GM23338 (cell line): Measurements from ENCODE around the gene ARHGAP32. TPM values are rescaled to one million over a fixed set of nuclear protein-coding genes. Genes with fewer than 3 reads are reported as not detected.

Experiments used
- ATAC-seq: fragments of 200-7000 bp; cut with Tn5 transposase; 3 replicates; pipeline ENCODE4 v1.9.1; 2020
- DNase-seq: peaks from one replicate; pipeline ENCODE4 v3.0.0-alpha.2; 2015; ENCODE audit warnings: low spot score
- H2AFZ ChIP-seq: fragments of 200-600 bp; sonication (generic); 2 replicates; pipeline ENCODE4 v1.8.0; 2016; ENCODE audit warnings: antibody characterized with exemption, mild to moderate bottlenecking, moderate library complexity
- H3F3A ChIP-seq: fragments of 200-600 bp; sonication (generic); replicated peaks from 2 replicates; pipeline ENCODE4 v1.8.0; 2017; ENCODE audit warnings: antibody characterized with exemption, mixed run types, low read depth
- H3K27ac ChIP-seq: fragments of 200-600 bp; sonication (generic); 2 replicates; pipeline ENCODE4 v1.6.1; 2016; ENCODE audit warnings: low read depth
- H3K27me3 ChIP-seq: fragments of 200-600 bp; sonication (generic); 2 replicates; pipeline ENCODE4 v1.8.0; 2016; ENCODE audit warnings: mild to moderate bottlenecking, mixed run types, moderate library complexity; ENCODE audit not compliant: insufficient read depth
- H3K36me3 ChIP-seq: fragments of 200-600 bp; sonication (generic); 2 replicates; pipeline ENCODE4 v1.8.0; 2016; ENCODE audit warnings: mild to moderate bottlenecking; ENCODE audit not compliant: insufficient read depth
- H3K4me1 ChIP-seq: fragments of 200-600 bp; sonication (generic); 2 replicates; pipeline ENCODE4 v1.8.0; 2016; ENCODE audit warnings: mild to moderate bottlenecking, moderate library complexity; ENCODE audit not compliant: insufficient read depth
- H3K4me2 ChIP-seq: fragments of 200-600 bp; sonication (generic); 2 replicates; pipeline ENCODE4 v1.7.1; 2017; ENCODE audit warnings: mixed run types
- H3K4me3 ChIP-seq: fragments of 200-600 bp; sonication (generic); 2 replicates; pipeline ENCODE4 v1.6.1; 2016; ENCODE audit warnings: mixed run types
- H3K79me2 ChIP-seq: fragments of 200-600 bp; sonication (generic); replicated peaks from 2 replicates; pipeline ENCODE4 v1.8.0; 2017; ENCODE audit warnings: mild to moderate bottlenecking; ENCODE audit not compliant: insufficient read depth
- H3K9me2 ChIP-seq: fragments of 200-600 bp; sonication (generic); 2 replicates; pipeline ENCODE4 v1.8.0; 2017; ENCODE audit not compliant: insufficient read depth
- H4K20me1 ChIP-seq: fragments of 200-600 bp; sonication (generic); replicated peaks from 2 replicates; pipeline ENCODE4 v1.8.0; 2017; ENCODE audit warnings: mild to moderate bottlenecking; ENCODE audit not compliant: insufficient read depth
- H3K27ac Mint-ChIP-seq: 2 replicates; pipeline ENCODE4 v1.8.0; 2020; ENCODE audit warnings: inconsistent platforms, mild to moderate bottlenecking, moderate library complexity, mixed read lengths
- H3K27me3 Mint-ChIP-seq: 3 replicates; pipeline ENCODE4 v1.8.0; 2022; ENCODE audit warnings: low read depth, mild to moderate bottlenecking, moderate library complexity, mixed read lengths, inconsistent platforms; ENCODE audit not compliant: insufficient read depth, poor library complexity
- H3K36me3 Mint-ChIP-seq: 3 replicates; pipeline ENCODE4 v1.8.0; 2021; ENCODE audit warnings: low read depth, mild to moderate bottlenecking, inconsistent platforms, moderate library complexity, mixed read lengths
- H3K4me1 Mint-ChIP-seq: 3 replicates; pipeline ENCODE4 v1.8.0; 2020; ENCODE audit warnings: mild to moderate bottlenecking, inconsistent platforms, mixed read lengths
- H3K4me3 Mint-ChIP-seq: 3 replicates; pipeline ENCODE4 v1.8.0; 2021; ENCODE audit warnings: moderate library complexity, mild to moderate bottlenecking, inconsistent platforms, mixed read lengths
- H3K9me3 Mint-ChIP-seq: 3 replicates; pipeline ENCODE4 v1.8.0; 2020; ENCODE audit warnings: moderate library complexity, mild to moderate bottlenecking, inconsistent platforms, mixed read lengths
- CREB1 ChIP-seq: fragments of 250-450 bp; sonication (Bioruptor Pico); IDR thresholded peaks from 2 replicates; pipeline ENCODE4 v1.5.0; 2020; ENCODE audit warnings: low read depth, mild to moderate bottlenecking, moderate library complexity
- CTCF ChIP-seq, 2 experiments: fragments of 200-600 bp in 1 of 2; sonication (generic) in 1 of 2; conservative IDR thresholded peaks; 2 replicates each; pipeline versions ENCODE4 v1.5.1 to v1.6.1; 2016 to 2017; ENCODE audit warnings: antibody characterized with exemption in 2 of 2, low read depth in 2 of 2, mild to moderate bottlenecking in 2 of 2, moderate library complexity in 1 of 2
- EZH2 ChIP-seq: fragments of 200-600 bp; sonication (generic); IDR thresholded peaks from one replicate; pipeline ENCODE4 v1.8.0; 2017; ENCODE audit warnings: antibody characterized with exemption, mild to moderate bottlenecking, low read depth; ENCODE audit not compliant: unreplicated experiment
- EZH2phosphoT487 ChIP-seq: fragments of 200-600 bp; sonication (generic); IDR thresholded peaks from one replicate; pipeline ENCODE4 v1.8.1; 2018; ENCODE audit warnings: antibody characterized with exemption; ENCODE audit not compliant: unreplicated experiment
- JUNB ChIP-seq: IDR thresholded peaks from one replicate; pipeline ENCODE4 v1.6.1; 2016; ENCODE audit warnings: antibody characterized with exemption; ENCODE audit not compliant: unreplicated experiment
- NANOG ChIP-seq: IDR thresholded peaks from 2 replicates; pipeline ENCODE4 v1.6.1; 2016; ENCODE audit warnings: antibody characterized with exemption, borderline replicate concordance
- POLR2AphosphoS5 ChIP-seq: IDR thresholded peaks from 2 replicates; pipeline ENCODE4 v1.6.1; 2016; ENCODE audit warnings: antibody characterized with exemption, low read depth
- STAT1 ChIP-seq: IDR thresholded peaks from one replicate; pipeline ENCODE4 v1.6.1; 2016; ENCODE audit warnings: antibody characterized with exemption; ENCODE audit not compliant: unreplicated experiment
- ZNF114 ChIP-seq: fragments of 250-450 bp; sonication (Bioruptor Pico); IDR thresholded peaks from 2 replicates; pipeline ENCODE4 v1.5.0; 2020; ENCODE audit warnings: mild to moderate bottlenecking, moderate library complexity
- ZNF331 ChIP-seq: fragments of 250-450 bp; sonication (Bioruptor Pico); IDR thresholded peaks from 2 replicates; pipeline ENCODE4 v1.5.0; 2020; ENCODE audit warnings: low read depth, mild to moderate bottlenecking, moderate library complexity
- ZNF462 ChIP-seq: fragments of 250-450 bp; sonication (Bioruptor Pico); IDR thresholded peaks from 2 replicates; pipeline ENCODE4 v1.5.0; 2020; ENCODE audit warnings: mild to moderate bottlenecking, moderate library complexity
- polyA plus RNA-seq: library from polyadenylated mRNA; unstranded; fragments of >200 nt; fragmentation: Nextera tagmentation; extraction: Ambion mirVana; gene quantifications from 2 replicates; pipeline ENCODE4 v1.2.1, GENCODE V29; 2016
- total RNA-seq: library from RNA; depleted of rRNA; stranded (reverse); fragments of >200 nt; shearing (Covaris generic); gene quantifications from 2 replicates; pipeline ENCODE4 v1.2.3, GENCODE V29; 2014

ARHGAP32 gene
- total and polyA plus RNA-seq, 2 experiments from 2014 or later: 3.9 to 17.2 TPM

- no peak overlapping the region for H3K27ac Mint-ChIP-seq
- Histone ChIP-seq H3K4me3 (no peak overlapping the region), H2AFZ (no peak overlapping the region), H3K9me2 (no peaks in the 10 kb centered on the region), H3K4me1 (peaks cover 30% of the 10 kb centered on the region), H3F3A (no peaks in the 10 kb centered on the region), H3K36me3 (peaks cover 5% of the 10 kb centered on the region), H4K20me1 (no peaks in the 10 kb centered on the region), H3K4me2 (no peak overlapping the region), H3K27me3 (no peaks in the 10 kb centered on the region), H3K79me2 (peaks cover 58% of the 10 kb centered on the region), H3K27ac (no peak overlapping the region)
- H3K9me3 Mint-ChIP-seq: peaks cover 21% of the 10 kb centered on the region
- peaks cover 36% of the 10 kb centered on the region for H3K4me1 Mint-ChIP-seq
- TF ChIP-seq CTCF (conservative IDR thresholded peaks at IDR 0.05; ENCODE audit: low read depth in 2 of 2) (no peak), NANOG (no peak), JUNB (no peak), ZNF114 (CRISPR knock-in tag) (no peak)
- peaks cover 29% of the 10 kb centered on the region for H3K36me3 Mint-ChIP-seq
- no peak for DNase-seq
- no peak for ATAC-seq
- H3K4me3 Mint-ChIP-seq: no peak overlapping the region
- peaks cover 3% of the 10 kb centered on the region for H3K27me3 Mint-ChIP-seq
These were observed 12.2 kb upstream of the ARHGAP32 start for GRCh38 chr11:129204150-129204838.

GRCh38 chr11:129202646-129203045 lies 10.5 kb upstream of the ARHGAP32 start:
- no peak overlapping the region; the same call in 1 of the 2 replicates for H3K27ac Mint-ChIP-seq
- ATAC-seq (no peak), DNase-seq (no peak)
- peaks cover 29% of the 10 kb centered on the region for H3K9me3 Mint-ChIP-seq
- peaks cover 5% of the 10 kb centered on the region for H3K36me3 ChIP-seq
- no peaks in the 10 kb centered on the region for H3F3A ChIP-seq
- no peaks in the 10 kb centered on the region for H3K27me3 ChIP-seq
- H3K27ac ChIP-seq: no peak overlapping the region
- peaks cover 20% of the 10 kb centered on the region for H3K4me1 Mint-ChIP-seq
- H4K20me1 ChIP-seq: no peaks in the 10 kb centered on the region
- peaks cover 61% of the 10 kb centered on the region for H3K79me2 ChIP-seq
- H3K4me2 ChIP-seq: no peak overlapping the region
- H3K4me3 Mint-ChIP-seq: no peak overlapping the region
- peaks cover 3% of the 10 kb centered on the region for H3K27me3 Mint-ChIP-seq
- no peak overlapping the region for H2AFZ ChIP-seq
- no peak overlapping the region for H3K4me3 ChIP-seq
- H3K9me2 ChIP-seq: no peaks in the 10 kb centered on the region
- H3K36me3 Mint-ChIP-seq: peaks cover 38% of the 10 kb centered on the region
- H3K4me1 ChIP-seq: peaks cover 15% of the 10 kb centered on the region; the same call in 1 of the 2 replicates
- TF ChIP-seq JUNB (no peak), NANOG (no peak), ZNF331 (CRISPR knock-in tag) (no peak), CREB1 (no peak), POLR2AphosphoS5 (no peak), ZNF462 (no peak), ZNF114 (CRISPR knock-in tag) (no peak), EZH2 (no peak), CTCF (conservative IDR thresholded peaks at IDR 0.05; ENCODE audit: low read depth in 2 of 2) (no peak), STAT1 (no peak), EZH2phosphoT487 (no peak)
